AML-193 (cell line): ENCODE data around the gene SIGLEC5.

Experiments used
- DNase-seq, 2 experiments: peaks; one replicate each; lab custom pipeline; 2025; lab: John Stamatoyannopoulos, UW

SIGLEC5 gene

GRCh38 chr19:51589511-51589910, 40.7 kb downstream of the SIGLEC5 start:
- no peak for DNase-seq

- no peak for DNase-seq
Measured at GRCh38 chr19:51587264-51588191, 42.7 kb downstream of the SIGLEC5 start.

GRCh38 chr19:51586799-51587198, 43.4 kb downstream of the SIGLEC5 start:
- no peak for DNase-seq

- DNase-seq, result peak; percentile 92 to 94
Measured at GRCh38 chr19:51586103-51586728, 44.0 kb downstream of the SIGLEC5 start.

GRCh38 chr19:51576850-51577249, 53.4 kb downstream of the SIGLEC5 start:
- DNase-seq, result no peak

GRCh38 chr19:51573331-51573730, 56.9 kb downstream of the SIGLEC5 start:
- DNase-seq, result no peak

GRCh38 chr19:51572908-51573307, 57.3 kb downstream of the SIGLEC5 start:
- no peak for DNase-seq

- DNase-seq, result peak; percentile 64 to 65
Measured at GRCh38 chr19:51572410-51572809, 57.8 kb downstream of the SIGLEC5 start.

- no peak for DNase-seq
Measured at GRCh38 chr19:51571599-51571998, 58.6 kb downstream of the SIGLEC5 start.

- peak; percentile 75 to 86 for DNase-seq
Measured at GRCh38 chr19:51570962-51571575, 59.1 kb downstream of the SIGLEC5 start, which contains the start of gene ZNF175. Gene ZNF175 (plus strand): TSS chr19:51571283. CDS start chr19:51573330, 2,047 bp downstream.

GRCh38 chr19:51568456-51568855, 61.7 kb downstream of the SIGLEC5 start:
- DNase-seq, result no peak

GRCh38 chr19:51567583-51567982, 62.6 kb downstream of the SIGLEC5 start:
- DNase-seq, result no peak

GRCh38 chr19:51566489-51567100, 63.6 kb downstream of the SIGLEC5 start:
- no peak for DNase-seq

- peak; percentile 81 to 83 for DNase-seq
Measured at GRCh38 chr19:51565583-51565982, 64.6 kb downstream of the SIGLEC5 start.

GRCh38 chr19:51564791-51565190, 65.4 kb downstream of the SIGLEC5 start:
- peak; percentile 62 to 64 for DNase-seq
